Measurements from ENCODE around the gene GPHN. TPM values are rescaled to one million over a fixed set of nuclear protein-coding genes. Genes with fewer than 3 reads are reported as not detected.

Gene GPHN
- total and polyA plus RNA-seq, 11 donors = 15.2 to 37.1 (median 30.1) TPM

DNA sequence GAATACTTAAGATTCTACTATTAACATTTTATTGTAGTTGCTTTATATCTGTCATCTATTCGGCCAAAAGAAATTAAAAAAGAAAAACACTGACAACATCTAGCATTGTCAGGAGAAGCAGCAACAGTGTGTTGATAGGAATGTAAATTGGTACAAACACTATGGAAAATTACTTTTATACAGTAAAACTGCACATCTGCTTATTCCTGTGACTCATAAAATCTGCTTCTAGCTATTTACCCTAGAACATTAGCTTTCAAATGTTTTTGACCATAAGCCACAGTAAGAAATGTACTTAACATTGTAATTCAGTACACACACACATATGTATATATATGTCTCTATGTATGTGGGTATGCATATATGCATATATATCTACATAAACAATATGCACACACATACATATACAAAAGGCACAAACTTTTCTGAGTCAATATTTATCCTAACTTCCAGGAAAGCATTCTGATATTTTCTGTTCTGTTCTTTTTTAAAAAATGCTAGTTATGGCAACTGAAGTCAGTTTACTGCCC lies 402.4 kb downstream of the GPHN start:
- Histone ChIP-seq H3K27me3 (no peaks in the 10 kb centered on the region), H3K36me3 (no peaks in the 10 kb centered on the region), H3K4me3 (no peak overlapping the region), H3K9me3 (no peaks in the 10 kb centered on the region), H3K27ac (no peak overlapping the region), H3K4me1 (peaks cover 0 to 4% (median 0%) of the 10 kb centered on the region in 12 donors)
- DNase-seq = no peak
- WGBS, 4 donors = 92 to 97% (median 97%) methylated on average over 1 of the region's 1 CpG
- intact Hi-C loops (cut with DNase I) = no loop called here
- no peak for ATAC-seq
- TF ChIP-seq, protein P1, sequence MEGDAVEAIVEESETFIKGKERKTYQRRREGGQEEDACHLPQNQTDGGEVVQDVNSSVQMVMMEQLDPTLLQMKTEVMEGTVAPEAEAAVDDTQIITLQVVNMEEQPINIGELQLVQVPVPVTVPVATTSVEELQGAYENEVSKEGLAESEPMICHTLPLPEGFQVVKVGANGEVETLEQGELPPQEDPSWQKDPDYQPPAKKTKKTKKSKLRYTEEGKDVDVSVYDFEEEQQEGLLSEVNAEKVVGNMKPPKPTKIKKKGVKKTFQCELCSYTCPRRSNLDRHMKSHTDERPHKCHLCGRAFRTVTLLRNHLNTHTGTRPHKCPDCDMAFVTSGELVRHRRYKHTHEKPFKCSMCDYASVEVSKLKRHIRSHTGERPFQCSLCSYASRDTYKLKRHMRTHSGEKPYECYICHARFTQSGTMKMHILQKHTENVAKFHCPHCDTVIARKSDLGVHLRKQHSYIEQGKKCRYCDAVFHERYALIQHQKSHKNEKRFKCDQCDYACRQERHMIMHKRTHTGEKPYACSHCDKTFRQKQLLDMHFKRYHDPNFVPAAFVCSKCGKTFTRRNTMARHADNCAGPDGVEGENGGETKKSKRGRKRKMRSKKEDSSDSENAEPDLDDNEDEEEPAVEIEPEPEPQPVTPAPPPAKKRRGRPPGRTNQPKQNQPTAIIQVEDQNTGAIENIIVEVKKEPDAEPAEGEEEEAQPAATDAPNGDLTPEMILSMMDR (IDR thresholded peaks at IDR 0.05) = no peak
- no peak for TF ChIP-seq POLR2A (IDR thresholded peaks at IDR 0.05)

DNA sequence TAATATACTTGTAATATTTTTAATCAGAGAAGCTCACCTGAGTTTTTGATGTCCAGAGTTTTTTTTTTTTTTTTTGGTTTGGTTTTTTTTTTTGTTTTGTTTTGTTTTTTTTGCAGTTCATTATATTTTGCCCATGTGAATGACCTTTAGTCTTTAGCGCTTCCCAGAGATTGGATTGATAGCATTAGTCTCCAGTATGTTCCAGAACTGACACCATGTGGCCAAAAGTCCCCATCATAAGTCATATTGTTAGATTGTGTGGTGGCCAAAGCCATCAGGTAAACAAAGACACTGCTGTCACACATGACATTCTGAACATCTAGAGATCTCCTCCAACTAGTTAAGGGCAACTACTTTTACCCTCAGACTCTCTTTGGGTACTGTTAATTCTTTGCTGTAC lies 408.5 kb downstream of the GPHN start:
- ATAC-seq = no peak
- WGBS, 4 donors = 89 to 100% (median 94%) methylated on average over 1 of the region's 1 CpG
- Histone ChIP-seq H3K27me3 (no peaks in the 10 kb centered on the region), H3K4me1 (peaks cover 0 to 4% (median 0%) of the 10 kb centered on the region in 12 donors), H3K4me3 (no peak overlapping the region), H3K36me3 (peaks cover 0 to 32% (median 6%) of the 10 kb centered on the region in 9 donors), H3K27ac (no peak overlapping the region), H3K9me3 (peaks cover 0 to 12% (median 0%) of the 10 kb centered on the region in 12 donors)
- DNase-seq = no peak
- TF ChIP-seq POLR2A (IDR thresholded peaks at IDR 0.05) = no peak
- TF ChIP-seq, protein P1 (IDR thresholded peaks at IDR 0.05) = no peak
- intact Hi-C loops (cut with DNase I) = no loop called here

DNA sequence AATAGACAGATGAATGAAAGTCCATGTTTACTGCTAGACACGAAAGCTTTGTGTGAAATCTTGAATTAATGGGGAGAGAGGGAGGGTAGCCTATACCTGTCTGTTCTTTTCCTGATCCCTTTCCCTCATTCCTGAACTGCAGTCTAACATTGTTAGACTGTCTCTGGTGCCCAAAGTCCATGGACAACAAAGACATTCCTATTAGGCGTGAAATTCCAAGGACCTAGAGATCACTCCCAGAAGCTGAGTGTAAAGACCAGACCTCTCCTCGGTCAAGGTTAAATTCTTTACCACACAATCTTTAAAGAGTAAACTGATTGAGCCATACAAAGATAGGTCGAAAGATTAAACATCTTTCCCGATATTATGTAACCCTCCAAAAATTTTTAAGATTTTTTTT lies 410.6 kb downstream of the GPHN start:
- H3K4me1 ChIP-seq = no peaks in the 10 kb centered on the region
- intact Hi-C loops (cut with DNase I) = no loop called here
- no peaks in the 10 kb centered on the region for H3K27me3 ChIP-seq
- peaks cover 0 to 15% (median 0%) of the 10 kb centered on the region in 12 donors for H3K9me3 ChIP-seq
- TF ChIP-seq POLR2A (IDR thresholded peaks at IDR 0.05) = no peak
- TF ChIP-seq, protein P1 (IDR thresholded peaks at IDR 0.05) = no peak
- DNase-seq (no peak), ATAC-seq (no peak)
- no peak overlapping the region for H3K27ac ChIP-seq
- WGBS, 4 donors = 83 to 85% (median 84%) methylated on average over 5 of the region's 5 CpGs
- H3K4me3 ChIP-seq = no peak overlapping the region
- peaks cover 0 to 46% (median 14%) of the 10 kb centered on the region in 9 donors for H3K36me3 ChIP-seq

DNA sequence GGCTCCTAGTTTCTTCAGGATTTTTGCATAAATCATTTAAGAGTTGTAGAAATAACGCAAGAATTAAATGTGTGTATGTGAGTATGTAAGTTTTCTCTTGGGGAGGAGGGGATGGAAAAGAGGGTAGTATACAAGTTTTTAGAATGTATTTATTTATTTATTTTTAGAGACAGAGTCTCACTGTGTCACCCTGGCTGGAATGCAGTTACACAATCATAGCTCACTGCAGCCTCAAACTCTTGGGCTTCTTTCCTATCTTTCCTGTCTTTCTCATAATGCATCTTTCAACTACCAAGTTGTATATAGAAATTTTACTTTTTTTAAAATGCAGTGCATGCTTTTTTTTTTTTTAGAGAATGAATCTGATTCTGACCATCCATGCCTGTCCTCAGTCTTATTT lies 412.2 kb downstream of the GPHN start:
- peaks cover 0 to 57% (median 20%) of the 10 kb centered on the region in 9 donors for H3K36me3 ChIP-seq
- H3K27me3 ChIP-seq = no peaks in the 10 kb centered on the region
- intact Hi-C loops (cut with DNase I) = no loop called here
- H3K9me3 ChIP-seq = peaks cover 0 to 15% (median 0%) of the 10 kb centered on the region in 12 donors
- TF ChIP-seq, protein P1 (IDR thresholded peaks at IDR 0.05) = no peak
- TF ChIP-seq POLR2A (IDR thresholded peaks at IDR 0.05) = no peak
- no peak for ATAC-seq
- H3K27ac ChIP-seq = no peak overlapping the region
- H3K4me3 ChIP-seq = no peak overlapping the region
- no peak for DNase-seq
- no peaks in the 10 kb centered on the region for H3K4me1 ChIP-seq
- 93 to 100% (median 97%) methylated on average over 1 of the region's 1 CpG for WGBS, 4 donors

Data from heart left ventricle (tissue), 16 donors.